ENCODE measurements around the gene GALNT10.

GALNT10 gene

DNA sequence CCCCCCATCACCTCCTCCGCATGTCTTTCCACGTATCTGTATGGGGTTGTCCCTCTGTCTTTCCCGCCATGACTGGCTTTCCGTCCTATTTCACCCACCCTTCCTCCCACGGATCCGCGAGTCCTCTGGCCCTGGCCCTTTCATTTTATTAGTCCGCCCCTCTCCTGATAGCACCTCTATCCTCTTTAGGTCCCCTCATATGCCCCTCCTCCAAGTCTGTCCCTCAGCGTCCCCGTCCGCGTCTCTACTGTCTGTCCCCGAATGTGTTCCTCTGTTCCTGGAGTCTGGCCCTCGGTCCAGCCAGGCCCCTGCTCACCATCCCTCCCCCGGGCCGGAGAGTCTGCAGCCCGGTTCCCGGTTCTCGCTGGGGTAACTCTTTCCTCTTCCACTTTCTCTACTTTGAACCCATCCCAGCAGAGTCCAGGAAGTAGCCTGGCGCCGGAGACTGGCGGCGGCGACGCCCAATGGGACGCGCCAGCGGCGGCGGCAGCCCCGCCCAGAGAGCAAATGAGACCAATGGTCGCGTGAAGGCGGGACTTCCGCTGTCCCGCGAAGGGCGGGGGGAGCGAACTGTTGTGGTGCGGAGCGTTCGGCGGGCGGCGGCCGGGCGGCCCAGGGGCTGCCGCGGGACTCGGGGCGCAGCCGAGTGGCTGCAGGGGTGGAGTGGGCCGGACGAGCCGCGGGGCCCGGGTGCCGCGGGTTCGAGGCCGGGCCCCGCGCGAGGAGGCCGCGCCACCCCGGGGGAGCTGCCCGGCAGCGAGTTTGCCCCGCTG lies 255.1 kb downstream of the GALNT10 start, which contains the start of gene SAP30L:
Gene SAP30L (plus strand): TSS at position 576 of the 773 bp plus-strand sequence. CDS start 608 bp downstream, outside the sequence.
- peak; percentile 97 for DNase-seq (ENCODE audit: low spot score)

DNA sequence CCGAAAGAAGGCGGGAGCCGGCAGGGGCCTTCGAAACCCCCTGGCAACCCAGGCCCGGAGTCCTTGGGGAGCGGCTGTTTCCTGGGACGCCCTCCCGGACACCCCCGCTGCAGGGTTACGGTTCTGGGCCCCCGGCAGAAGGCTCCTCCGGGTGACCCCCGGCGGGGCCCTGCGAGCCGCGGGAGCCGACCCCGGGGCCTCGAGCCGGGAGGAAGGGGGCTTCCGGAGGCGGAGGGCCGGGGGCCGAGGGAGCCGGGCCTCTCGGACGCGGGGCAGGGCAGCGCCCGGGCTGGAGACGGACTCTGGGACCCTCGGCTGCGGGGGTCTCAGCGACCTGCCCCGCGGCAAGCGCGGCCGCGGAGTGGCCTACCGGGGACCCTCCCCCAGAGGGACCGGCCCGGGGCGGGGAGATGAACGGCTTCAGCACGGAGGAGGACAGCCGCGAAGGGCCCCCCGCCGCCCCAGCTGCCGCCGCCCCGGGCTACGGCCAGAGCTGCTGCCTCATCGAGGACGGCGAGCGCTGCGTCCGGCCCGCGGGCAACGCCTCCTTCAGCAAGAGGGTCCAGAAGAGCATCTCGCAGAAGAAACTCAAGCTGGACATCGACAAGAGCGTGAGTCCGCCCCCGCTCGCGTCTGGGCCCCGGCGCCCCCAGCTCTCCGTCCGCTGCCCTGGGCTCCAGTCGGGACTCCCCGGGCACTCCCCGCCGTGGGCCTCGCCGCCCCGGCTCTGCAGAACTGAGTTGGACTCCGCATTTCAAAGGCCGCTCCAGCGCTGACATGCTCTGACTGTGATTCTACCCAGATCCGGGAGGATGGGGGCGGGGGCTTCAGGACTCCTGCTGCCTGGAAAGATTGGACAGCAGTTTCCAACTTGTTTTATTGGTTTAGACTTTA lies 255.9 kb downstream of the GALNT10 start:
- peak; percentile 30 for DNase-seq (ENCODE audit: low spot score)

DNA sequence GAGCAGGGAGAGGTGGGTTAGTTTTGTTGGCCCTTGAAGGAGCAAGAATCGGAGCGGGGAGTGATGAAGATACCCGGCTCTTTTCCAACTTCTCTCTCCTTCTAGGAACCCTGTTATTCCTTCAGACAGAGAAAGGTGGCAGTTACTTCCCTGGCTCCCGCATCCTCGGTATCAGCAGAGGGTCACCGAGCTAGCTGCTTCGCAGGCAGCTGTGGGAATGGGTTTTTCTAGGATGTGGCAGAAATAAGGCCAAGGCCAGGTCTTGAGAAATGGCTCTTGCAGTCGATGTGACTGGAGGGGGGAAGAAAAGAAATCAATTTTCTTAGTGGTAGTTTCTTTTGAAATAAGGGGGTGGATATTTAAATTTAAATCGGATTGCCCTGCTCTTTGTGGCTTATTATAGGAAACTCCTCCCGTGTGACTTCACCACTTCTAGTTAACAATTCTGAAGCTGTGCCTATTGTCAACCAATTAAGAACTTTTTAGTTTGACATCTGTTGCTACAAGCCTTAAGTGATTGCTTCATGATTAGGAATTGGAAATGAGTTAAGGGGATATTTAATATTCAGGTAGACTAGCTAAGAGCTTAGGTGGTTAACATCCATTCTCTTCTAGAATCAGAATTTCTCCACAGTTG lies 256.7 kb downstream of the GALNT10 start:
- no peak for DNase-seq (ENCODE audit: low spot score)

DNA sequence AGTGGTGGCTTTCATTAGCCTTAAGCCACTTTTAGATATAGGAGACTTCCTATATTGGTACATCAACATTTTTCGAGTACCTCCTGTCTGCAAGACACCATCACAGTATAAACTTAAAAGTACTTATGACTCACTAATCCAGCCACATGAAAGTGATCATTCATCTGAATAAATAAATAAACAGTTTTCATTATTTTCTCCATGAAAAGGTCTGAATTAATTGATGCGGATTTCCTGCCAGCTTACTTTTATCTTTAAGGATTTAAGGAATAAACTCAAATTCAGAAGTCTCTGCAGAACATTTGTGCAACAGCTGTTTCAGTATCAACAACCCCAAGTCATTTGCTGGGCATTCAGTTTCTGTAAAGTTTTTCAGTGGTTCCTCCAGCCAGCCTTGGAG lies 259.3 kb downstream of the GALNT10 start:
- DNase-seq (ENCODE audit: low spot score) = no peak

DNA sequence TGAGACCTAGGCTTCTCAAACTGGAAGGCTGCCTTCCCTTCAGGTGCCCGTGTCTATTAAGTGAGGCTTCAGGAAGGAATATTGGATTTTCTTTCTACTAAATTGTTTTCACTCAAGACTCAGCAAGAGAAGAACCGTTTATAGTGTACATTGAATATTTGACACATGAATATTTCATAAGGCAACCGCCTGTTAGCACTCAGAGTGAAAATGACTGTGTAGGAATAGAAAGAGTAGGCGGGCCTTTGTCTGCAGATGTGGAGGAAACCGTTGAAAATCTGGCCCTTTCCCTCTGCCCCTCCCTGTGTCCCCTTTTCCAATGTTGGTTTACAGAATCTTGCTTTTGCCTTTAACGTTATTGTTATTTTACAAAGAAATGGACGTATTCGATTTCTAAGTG lies 261.4 kb downstream of the GALNT10 start:
- no peak for DNase-seq (ENCODE audit: low spot score)

DNA sequence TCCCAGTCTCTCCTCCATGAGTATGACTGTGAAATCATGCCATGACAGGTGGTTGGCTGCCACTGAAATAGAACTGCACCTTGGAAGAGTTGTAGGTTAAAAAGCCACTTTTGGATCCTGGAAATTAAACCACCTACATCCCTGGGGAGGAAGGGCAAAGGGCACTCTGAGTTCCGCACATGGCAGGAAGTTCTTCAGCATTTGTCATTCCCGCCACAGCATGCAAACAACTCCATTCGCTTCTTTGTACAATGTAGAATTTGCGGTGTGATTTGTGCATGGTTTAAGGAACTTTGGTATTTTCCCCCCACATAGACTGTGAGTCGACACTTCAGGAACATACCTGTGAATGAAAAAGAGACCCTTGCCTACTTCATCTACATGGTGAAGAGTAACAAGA lies 265.1 kb downstream of the GALNT10 start:
- DNase-seq (ENCODE audit: low spot score) = no peak

DNA sequence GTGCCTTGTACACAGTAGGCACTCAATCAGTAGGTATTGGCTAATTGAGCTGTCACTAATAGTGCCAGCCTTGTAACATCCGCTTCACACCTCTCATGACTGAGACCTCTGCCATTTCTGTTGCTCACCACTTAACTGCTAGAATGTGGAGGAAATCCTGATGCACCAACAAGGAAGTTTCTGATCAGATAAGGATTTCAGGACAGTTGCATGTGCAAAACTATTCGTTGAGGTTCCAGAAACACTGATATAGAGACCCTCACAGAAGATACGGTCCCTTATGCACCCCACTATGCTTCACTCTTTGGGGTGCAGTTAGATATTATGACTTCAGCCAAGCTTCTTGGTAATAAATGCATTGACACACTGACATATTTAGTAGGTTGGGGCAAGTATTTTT lies 266.0 kb downstream of the GALNT10 start:
- DNase-seq (ENCODE audit: low spot score) = no peak

DNA sequence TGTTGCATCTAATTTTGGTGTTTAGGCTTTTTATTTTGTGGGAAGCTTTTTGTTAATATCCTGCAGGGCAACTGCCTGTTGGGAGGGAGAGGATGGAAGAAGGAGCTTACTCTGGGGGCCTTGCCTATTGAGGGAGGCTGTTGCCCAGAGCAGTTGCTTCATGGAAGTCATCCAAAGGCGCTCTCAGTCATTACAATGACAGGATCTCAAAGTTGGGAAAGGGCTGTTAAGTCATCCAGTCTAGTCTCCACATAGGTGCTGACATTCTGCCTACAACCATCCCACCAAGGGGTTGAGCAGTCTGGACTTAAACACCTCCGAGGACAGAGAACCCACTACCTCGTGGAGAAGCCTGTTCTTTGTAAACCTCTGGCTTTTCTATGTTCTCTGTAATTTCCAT lies 268.5 kb downstream of the GALNT10 start:
- DNase-seq (ENCODE audit: low spot score) = no peak

DNA sequence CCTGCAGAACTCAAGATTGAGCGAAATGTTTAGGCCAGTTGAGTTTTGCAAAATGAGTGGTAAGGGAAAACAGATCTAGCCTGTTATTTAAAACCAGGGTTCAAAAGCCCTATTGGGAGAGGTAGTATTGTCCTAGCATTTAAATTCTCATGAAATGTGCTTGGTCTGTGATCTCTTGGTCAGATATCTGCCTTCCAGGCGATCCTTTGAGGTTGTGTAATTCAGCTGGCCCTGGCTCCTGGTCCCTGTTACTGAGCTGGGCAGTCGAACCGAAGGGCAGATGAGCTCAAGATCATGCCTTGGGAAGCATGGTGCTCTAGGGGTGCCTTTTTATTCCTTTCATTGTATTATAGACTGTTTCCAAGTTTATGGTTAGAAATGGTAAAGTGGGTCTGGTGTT lies 269.6 kb downstream of the GALNT10 start:
- DNase-seq (ENCODE audit: low spot score) = no peak

DNA sequence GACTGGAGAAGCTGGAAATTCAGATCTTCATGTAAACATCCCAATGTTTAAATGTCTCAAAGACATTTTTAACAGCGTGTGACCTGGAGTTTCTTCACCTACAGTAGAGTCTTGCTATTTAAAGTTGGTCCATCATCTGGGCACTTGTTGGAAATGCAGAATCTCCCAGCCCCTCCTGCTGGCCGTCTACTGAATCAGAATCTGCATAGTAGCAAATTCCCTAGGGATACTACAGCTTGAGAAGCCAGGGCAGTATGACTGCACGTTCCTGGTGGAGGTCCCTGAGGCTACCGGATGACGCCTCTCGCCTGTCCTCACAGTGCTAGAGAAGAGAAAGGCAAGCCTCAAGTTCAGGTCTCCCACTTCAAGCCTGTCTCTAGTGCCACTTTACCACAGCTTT lies 271.0 kb downstream of the GALNT10 start:
- no peak for DNase-seq (ENCODE audit: low spot score)

DNA sequence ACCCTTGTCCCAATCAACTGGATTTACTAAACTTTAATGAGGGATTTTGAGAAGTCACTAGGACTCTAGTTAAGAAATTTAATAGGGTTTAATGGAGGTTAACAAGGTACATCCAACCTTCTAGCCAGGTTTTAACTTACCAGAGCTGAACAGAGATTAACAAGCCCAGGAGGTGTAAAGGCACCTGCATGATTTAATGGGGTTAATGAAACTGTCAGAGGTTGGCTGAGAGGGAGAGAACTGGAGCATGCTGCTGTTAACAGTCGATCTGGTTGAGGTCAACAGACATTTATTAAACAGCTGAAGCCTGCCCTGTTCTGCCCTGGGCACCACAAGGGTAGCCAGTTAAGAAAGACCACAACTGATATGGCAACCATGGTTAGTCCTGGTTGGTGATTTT lies 273.9 kb downstream of the GALNT10 start:
- DNase-seq (ENCODE audit: low spot score) = no peak

DNA sequence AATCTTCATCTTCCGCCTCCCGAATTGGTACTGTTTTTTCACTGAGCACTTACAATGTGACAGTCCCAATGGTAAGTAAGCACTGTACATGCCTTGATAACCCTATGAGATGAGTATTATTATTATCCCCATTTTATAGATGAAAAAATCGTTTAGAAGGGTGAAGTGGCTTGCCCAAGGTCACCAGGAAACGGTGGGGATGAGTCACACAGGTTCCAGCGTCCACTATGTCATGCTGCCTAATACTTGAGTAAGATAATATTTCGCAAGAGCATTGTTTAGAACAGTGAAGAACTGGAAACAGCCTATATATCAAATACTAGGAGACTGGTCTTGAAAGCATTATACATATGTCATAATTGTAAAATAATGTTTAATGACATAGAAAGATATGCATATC lies 274.6 kb downstream of the GALNT10 start:
- no peak for DNase-seq (ENCODE audit: low spot score)

DNA sequence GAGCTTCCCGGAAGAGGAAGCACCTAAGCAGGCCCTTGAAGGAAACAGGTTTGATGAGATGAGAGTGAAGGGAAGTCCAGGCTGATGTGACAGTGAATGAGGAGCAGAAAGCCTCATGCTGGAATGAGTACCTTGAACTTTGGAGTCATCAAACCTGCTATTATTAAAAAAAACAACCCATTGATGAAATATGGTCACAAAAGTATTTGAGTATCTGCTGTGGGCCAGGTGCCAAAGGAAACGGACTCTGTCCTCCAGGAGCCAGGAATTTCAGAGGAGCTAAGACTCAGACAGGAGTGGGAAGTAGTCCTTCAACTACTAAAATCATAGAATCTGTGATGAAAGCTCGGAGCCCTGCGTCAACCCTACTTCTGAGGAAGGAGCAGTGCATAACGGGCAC lies 275.6 kb downstream of the GALNT10 start:
- DNase-seq (ENCODE audit: low spot score) = no peak

DNA sequence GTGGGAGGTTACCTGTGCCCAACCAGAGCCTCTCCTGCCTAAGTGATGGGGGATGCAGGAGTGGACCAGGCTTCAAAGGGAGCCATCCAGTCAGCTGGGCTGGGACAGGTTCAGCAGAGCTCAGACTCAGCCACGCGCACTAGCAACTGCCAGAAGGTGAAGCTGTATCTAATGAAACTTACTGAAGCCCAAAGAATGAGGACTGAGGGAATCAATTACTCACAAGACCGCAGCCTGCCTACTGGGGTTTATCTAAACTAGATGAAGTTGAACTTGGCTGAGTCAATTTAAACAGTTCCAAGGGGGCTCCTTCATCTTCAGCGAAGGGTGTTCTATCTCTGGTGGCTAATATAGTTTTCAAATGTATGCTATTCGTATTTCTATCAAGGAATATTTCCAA lies 276.1 kb downstream of the GALNT10 start:
- no peak for DNase-seq (ENCODE audit: low spot score)

DNA sequence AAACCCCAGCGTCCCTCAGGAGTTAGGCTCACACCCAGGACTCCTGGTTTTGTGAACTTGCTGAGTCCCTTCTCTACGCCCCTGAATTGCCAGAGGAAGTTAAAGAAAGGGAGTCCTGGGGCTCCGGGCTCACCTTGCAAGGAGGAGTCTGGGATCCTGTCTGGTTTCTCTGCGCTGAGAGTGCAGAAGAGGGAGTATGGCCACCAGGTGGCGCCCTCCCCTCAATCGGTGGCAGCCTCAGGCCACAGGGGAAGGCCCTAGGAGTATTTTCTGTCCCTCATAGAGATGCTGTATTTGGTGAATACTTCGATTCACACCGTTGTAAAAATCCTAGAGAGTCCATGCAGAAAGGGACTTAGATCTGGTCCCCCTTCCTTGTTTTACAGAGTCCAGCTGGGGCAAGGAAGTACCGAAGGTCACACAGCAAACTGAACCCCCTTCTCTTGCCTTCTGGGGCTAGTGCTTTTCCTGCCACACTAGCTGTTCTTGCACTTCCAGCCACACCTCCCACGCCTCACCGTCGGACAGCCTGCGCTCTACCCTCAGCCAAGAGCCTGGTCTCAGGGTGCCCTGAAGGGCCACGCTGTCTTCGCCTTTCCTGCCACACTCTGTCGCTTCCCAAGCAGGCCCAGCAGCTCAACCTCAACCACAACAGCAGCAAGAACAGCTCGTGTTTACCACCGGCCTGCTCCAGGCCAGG lies 277.3 kb downstream of the GALNT10 start:
- DNase-seq (ENCODE audit: low spot score) = peak; percentile 48

DNA sequence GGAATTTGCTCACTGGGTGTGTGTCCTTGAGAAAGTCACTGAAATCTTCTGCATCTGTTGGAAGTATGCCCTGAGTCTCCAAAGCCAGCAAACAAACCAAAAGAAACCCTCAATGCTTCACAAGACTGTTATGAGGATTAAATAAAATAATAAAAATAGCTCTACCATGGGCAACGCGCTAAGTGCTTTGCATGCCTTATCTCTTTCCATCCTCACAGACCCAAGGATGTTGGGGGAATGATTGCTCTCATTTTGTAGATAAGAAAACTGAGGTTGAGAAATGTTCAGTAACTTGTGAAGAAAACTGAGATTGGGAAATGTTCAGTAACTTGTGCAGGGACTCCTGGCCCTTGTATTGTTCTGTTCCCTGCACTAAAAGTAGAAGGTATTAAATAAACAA lies 279.6 kb downstream of the GALNT10 start:
- no peak for DNase-seq (ENCODE audit: low spot score)
